ENCODE results near the gene SLITRK5. TPM values are rescaled to one million over a fixed set of nuclear protein-coding genes. Genes with fewer than 3 reads are reported as not detected.
A peak's percentile ranks its signal among the peaks of the same experiment; 100 is the strongest.

Gene SLITRK5
- total RNA-seq, 1 experiment from 2014 or later = 0.09 TPM

DNA sequence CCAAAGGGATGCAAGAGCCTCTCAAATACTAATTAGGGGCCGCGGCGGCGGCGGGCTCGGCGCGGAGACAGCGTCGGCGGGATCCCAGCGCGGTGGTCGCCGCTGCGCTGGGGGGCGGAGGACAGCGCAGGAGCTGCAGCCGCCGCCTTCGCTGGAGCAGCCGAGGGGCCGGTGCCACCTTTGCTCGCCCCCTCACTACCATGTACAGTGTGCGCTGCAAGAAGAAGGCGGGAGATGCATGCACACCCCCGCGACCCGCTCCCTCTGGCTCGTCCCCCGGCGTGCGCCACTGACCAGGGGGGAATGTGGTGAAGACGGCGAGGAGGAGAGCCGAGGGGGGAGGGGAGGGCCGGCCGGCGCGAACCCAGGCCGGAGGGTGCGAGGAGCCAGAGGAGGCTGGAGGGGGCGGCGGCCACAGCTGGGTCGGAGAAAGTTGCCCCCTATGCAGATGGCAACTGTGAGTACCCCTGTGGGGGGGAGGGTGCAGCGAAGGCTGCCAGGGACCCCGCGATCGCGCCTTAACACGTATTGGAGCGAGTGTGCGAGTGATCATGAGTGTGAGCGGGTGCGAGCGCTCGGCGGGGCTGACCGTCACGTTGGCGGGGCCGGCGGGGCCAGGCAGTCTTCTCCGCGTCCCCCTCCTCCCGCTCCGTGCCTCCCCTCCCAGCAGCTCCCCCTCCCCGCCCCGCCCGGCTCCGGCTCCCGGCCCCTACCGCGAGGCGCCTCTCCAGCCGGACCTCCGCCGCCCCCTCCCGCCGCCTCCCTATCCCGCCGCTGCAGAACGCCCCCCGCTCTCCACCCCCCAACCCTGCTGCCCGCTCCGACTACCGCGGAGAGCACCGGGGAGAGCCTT lies 808 bp downstream of the SLITRK5 start:
- no peak overlapping the region for H3T11ph ChIP-seq (ENCODE audit: low read length)
- H3K79me1 ChIP-seq (ENCODE audit: insufficient read depth, low read depth, low read length, poor library complexity, severe bottlenecking) = no peaks in the 10 kb centered on the region
- H2AFZ ChIP-seq (ENCODE audit: low read length) = no peak overlapping the region
- no peak overlapping the region for H3K9ac ChIP-seq (ENCODE audit: extremely low read depth, insufficient read length, low read length)
- Mint-ChIP-seq H3K36me3 (ENCODE audit: insufficient read depth in 1 of 3, low read depth in 3 of 3) (peaks cover 0 to 14% (median 0%) of the 10 kb centered on the region in 3 experiments; a peak in 3 of 7 replicates), H3K27ac (peak overlapping the region in 1 of 3 experiments; percentile 35; a peak in 1 of 7 replicates), H3K27me3 (ENCODE audit: low read depth) (peaks cover 62% of the 10 kb centered on the region), H3K4me3 (peak overlapping the region; percentile 78 to 99), H3K4me1 (peaks cover 29 to 39% of the 10 kb centered on the region in 2 experiments), H3K9me3 (peaks cover 4 to 5% of the 10 kb centered on the region in 2 experiments; a peak in 4 of 5 replicates)
- no peak overlapping the region for H3K18ac ChIP-seq (ENCODE audit: insufficient read length, low read depth, low read length)
- H3K4ac ChIP-seq (ENCODE audit: low read depth, low read length) = no peak overlapping the region
- peak; percentile 53 for DNase-seq
- H4K91ac ChIP-seq (ENCODE audit: insufficient read length, low read depth, low read length) = no peak overlapping the region
- no CpG with 5 or more reads among the region's 89 CpGs for WGBS (ENCODE audit: extremely low coverage, insufficient read length, low lambda C conversion rate)
- H2BK5ac ChIP-seq (ENCODE audit: insufficient read length, low read length) = no peak overlapping the region
- H2BK15ac ChIP-seq (ENCODE audit: low read depth, low read length) = no peak overlapping the region
- H3K23ac ChIP-seq (ENCODE audit: insufficient read length, low read depth, low read length) = no peak overlapping the region
- peaks cover 35% of the 10 kb centered on the region for H3K27me3 ChIP-seq (ENCODE audit: insufficient read depth, low read length)
- H2BK120ac ChIP-seq (ENCODE audit: low read depth, low read length, poor library complexity, severe bottlenecking) = no peak overlapping the region
- H3K9me3 ChIP-seq (ENCODE audit: control insufficient read depth, low read depth, low read length) = no peaks in the 10 kb centered on the region
- no peak overlapping the region for H4K5ac ChIP-seq (ENCODE audit: insufficient read length, low read depth, low read length)
- TF ChIP-seq, protein P1, sequence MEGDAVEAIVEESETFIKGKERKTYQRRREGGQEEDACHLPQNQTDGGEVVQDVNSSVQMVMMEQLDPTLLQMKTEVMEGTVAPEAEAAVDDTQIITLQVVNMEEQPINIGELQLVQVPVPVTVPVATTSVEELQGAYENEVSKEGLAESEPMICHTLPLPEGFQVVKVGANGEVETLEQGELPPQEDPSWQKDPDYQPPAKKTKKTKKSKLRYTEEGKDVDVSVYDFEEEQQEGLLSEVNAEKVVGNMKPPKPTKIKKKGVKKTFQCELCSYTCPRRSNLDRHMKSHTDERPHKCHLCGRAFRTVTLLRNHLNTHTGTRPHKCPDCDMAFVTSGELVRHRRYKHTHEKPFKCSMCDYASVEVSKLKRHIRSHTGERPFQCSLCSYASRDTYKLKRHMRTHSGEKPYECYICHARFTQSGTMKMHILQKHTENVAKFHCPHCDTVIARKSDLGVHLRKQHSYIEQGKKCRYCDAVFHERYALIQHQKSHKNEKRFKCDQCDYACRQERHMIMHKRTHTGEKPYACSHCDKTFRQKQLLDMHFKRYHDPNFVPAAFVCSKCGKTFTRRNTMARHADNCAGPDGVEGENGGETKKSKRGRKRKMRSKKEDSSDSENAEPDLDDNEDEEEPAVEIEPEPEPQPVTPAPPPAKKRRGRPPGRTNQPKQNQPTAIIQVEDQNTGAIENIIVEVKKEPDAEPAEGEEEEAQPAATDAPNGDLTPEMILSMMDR (conservative IDR thresholded peaks at IDR 0.05) = no peak
- H3K4me2 ChIP-seq (ENCODE audit: insufficient read depth, insufficient read length, low read length) = peak overlapping the region; percentile 93
- H3K27ac ChIP-seq (ENCODE audit: insufficient read length, low read depth, low read length) = no peak overlapping the region
- H3K79me2 ChIP-seq (ENCODE audit: insufficient read depth, low read length) = no peaks in the 10 kb centered on the region
- no peak overlapping the region for H3K56ac ChIP-seq (ENCODE audit: insufficient read length, low read depth, low read length)
- no peak overlapping the region for H2AK5ac ChIP-seq (ENCODE audit: insufficient read length, low read length)
- H4K8ac ChIP-seq (replicated peaks; ENCODE audit: insufficient read length, low read depth, low read length) = no peak overlapping the region
- H3K14ac ChIP-seq (ENCODE audit: insufficient read depth, low read length) = no peak overlapping the region; the same call in 1 of the 2 replicates
- H4K20me1 ChIP-seq (ENCODE audit: control insufficient read depth, insufficient read depth, insufficient read length) = no peaks in the 10 kb centered on the region
- H3K23me2 ChIP-seq (ENCODE audit: insufficient read length, low read depth, low read length, poor library complexity, severe bottlenecking) = peaks cover 31% of the 10 kb centered on the region
- peaks cover 6% of the 10 kb centered on the region for H3K4me1 ChIP-seq (ENCODE audit: insufficient read depth, low read length)
- H2BK20ac ChIP-seq (ENCODE audit: low read depth, low read length, poor library complexity, severe bottlenecking) = no peak overlapping the region
- no peak overlapping the region for H2BK12ac ChIP-seq (ENCODE audit: insufficient read length, low read depth, low read length)

Measured in H9 (cell line).